ENCODE results near the gene TP53I13. TPM values are rescaled to one million over a fixed set of nuclear protein-coding genes. Genes with fewer than 3 reads are reported as not detected.

The TP53I13 gene
- total and polyA plus RNA-seq, 2 of the 13 experiments (the other 11 are each of a cell fraction or from before 2014, with no cell fraction given): 16.9 to 25.7 TPM

GRCh38 chr17:29590411-29591145, 22.1 kb downstream of the TP53I13 start (continued):
- TF ChIP-seq MTF2 (CRISPR knock-in tag; IDR thresholded peaks at IDR 0.05; ENCODE audit: borderline replicate concordance) (no peak), NFIB (CRISPR knock-in tag; IDR thresholded peaks at IDR 0.05; ENCODE audit: borderline replicate concordance) (no peak), ZNF629 (CRISPR knock-in tag; conservative IDR thresholded peaks at IDR 0.05) (0 out of 2 replicates have a peak, but pooled peaks have one; percentile 18), BORCS8-MEF2B (CRISPR knock-in tag; IDR thresholded peaks at IDR 0.05) (peak; percentile 7; the same call in 1 of the 2 replicates), MEIS2 (CRISPR knock-in tag; IDR thresholded peaks at IDR 0.05) (0 out of 2 replicates have a peak, but pooled peaks have one; percentile 60), ZBTB40 (IDR thresholded peaks at IDR 0.05) (no peak), ZBTB40 (CRISPR knock-in tag; IDR thresholded peaks at IDR 0.05) (peak; percentile 24), NR2C2 (CRISPR knock-in tag; IDR thresholded peaks at IDR 0.05; ENCODE audit: borderline replicate concordance) (0 out of 2 replicates have a peak, but pooled peaks have one; percentile 7), ZNF503 (CRISPR knock-in tag; IDR thresholded peaks at IDR 0.05) (0 out of 2 replicates have a peak, but pooled peaks have one; percentile 48), ZNF224 (CRISPR knock-in tag; IDR thresholded peaks at IDR 0.05) (peak; percentile 75; the same call in 1 of the 2 replicates), HES4 (CRISPR knock-in tag; IDR thresholded peaks at IDR 0.05; ENCODE audit: borderline replicate concordance) (peak; percentile 71; the same call in 1 of the 2 replicates), NONO (IDR thresholded peaks at IDR 0.05) (no peak), NONO (CRISPR knock-in tag; conservative IDR thresholded peaks at IDR 0.05) (peak; percentile 75), ZKSCAN5 (CRISPR knock-in tag; IDR thresholded peaks at IDR 0.05) (no peak), CBFB (CRISPR knock-in tag; IDR thresholded peaks at IDR 0.05) (no peak), TSC22D2 (CRISPR knock-in tag; IDR thresholded peaks at IDR 0.05; ENCODE audit: borderline replicate concordance) (no peak), KLF12 (CRISPR knock-in tag; IDR thresholded peaks at IDR 0.05; ENCODE audit: borderline replicate concordance) (0 out of 2 replicates have a peak, but pooled peaks have one; percentile 34), POLR2A (IDR thresholded peaks at IDR 0.05; ENCODE audit: insufficient read depth in 1 of 2, low read depth in 2 of 2, low read length in 2 of 2) (peak in 1 of 2 experiments; percentile 46; a peak in 2 of 4 replicates), POLR2G (IDR thresholded peaks at IDR 0.05; ENCODE audit: low read depth, low read length) (peak; percentile 21; the same call in 1 of the 2 replicates), ZNF232 (CRISPR knock-in tag; IDR thresholded peaks at IDR 0.05; ENCODE audit: borderline replicate concordance) (peak; percentile 72; the same call in 1 of the 2 replicates)

All from HepG2 (cell line).